ENCODE measurements around the gene CFAP54. TPM values are rescaled to one million over a fixed set of nuclear protein-coding genes. Genes with fewer than 3 reads are reported as not detected.

Gene CFAP54
- polyA plus RNA-seq, 1 of the 3 experiments (the other 2 are of a cell fraction) = 0.87 TPM

DNA sequence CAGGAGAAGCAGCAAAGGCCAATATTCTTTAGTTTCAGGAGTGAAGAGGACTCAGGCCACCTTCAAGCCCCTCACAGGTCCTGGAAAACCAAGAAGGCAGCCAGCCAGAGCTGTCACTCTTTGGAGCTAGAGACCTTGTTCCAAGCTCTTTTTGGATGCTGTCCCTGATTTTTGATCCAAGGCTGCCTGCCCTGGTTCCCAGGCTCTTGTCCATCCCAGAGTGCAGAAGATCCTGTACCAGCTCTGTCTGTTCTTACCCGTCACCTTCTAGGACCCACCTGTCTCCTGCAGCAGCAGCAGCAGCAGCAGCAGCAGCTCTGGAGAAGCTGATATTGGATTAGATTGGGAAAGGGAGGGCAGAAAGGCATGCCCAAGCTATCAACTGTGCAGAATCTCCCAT lies 260.6 kb downstream of the CFAP54 start:
- H2AFZ ChIP-seq (ENCODE audit: low read depth) = no peak overlapping the region
- CTCF ChIA-PET = no interaction called here
- H3K4me3 ChIP-seq (ENCODE audit: low read depth in 2 of 2, low read length in 1 of 2) = no peak overlapping the region
- DNase-seq = no peak
- no peaks in the 10 kb centered on the region for H3K27me3 ChIP-seq (ENCODE audit: insufficient read depth)
- H3K9me2 ChIP-seq = no peaks in the 10 kb centered on the region
- H3K4me1 ChIP-seq (ENCODE audit: control insufficient read depth in 1 of 2, insufficient read depth in 2 of 2, low read depth in 1 of 2, low read length in 1 of 2) = no peaks in the 10 kb centered on the region
- no peaks in the 10 kb centered on the region for H3K9me3 ChIP-seq
- no peaks in the 10 kb centered on the region for H3F3A ChIP-seq (replicated peaks; ENCODE audit: insufficient read depth)
- WGBS (ENCODE audit: low lambda C conversion rate) = 71% methylated on average over 1 of the region's 1 CpG
- no peaks in the 10 kb centered on the region for H3K36me3 ChIP-seq (replicated peaks in 1 of 2; ENCODE audit: control insufficient read depth in 1 of 2, insufficient read depth in 2 of 2, low read length in 1 of 2)
- H3K4me2 ChIP-seq = no peak overlapping the region
- no peak overlapping the region for H3K27ac ChIP-seq (ENCODE audit: low read depth in 2 of 2, low read length in 1 of 2)
- H4K20me1 ChIP-seq (ENCODE audit: insufficient read depth) = no peaks in the 10 kb centered on the region
- H3K79me2 ChIP-seq (ENCODE audit: insufficient read depth) = no peaks in the 10 kb centered on the region
- no peak overlapping the region for H3K9ac ChIP-seq
- TF ChIP-seq NFIC (IDR thresholded peaks at IDR 0.05; ENCODE audit: borderline replicate concordance) (no peak), SMC3 (IDR thresholded peaks at IDR 0.05; ENCODE audit: low read depth, low read length) (no peak), TCF12 (IDR thresholded peaks at IDR 0.05) (no peak), GATA2 (CRISPR knock-in tag; IDR thresholded peaks at IDR 0.05) (no peak), MXI1 (IDR thresholded peaks at IDR 0.05; ENCODE audit: low read depth, low read length) (no peak), FOXM1 (IDR thresholded peaks at IDR 0.05; ENCODE audit: low read depth) (no peak), FOSL2 (IDR thresholded peaks at IDR 0.05; ENCODE audit: borderline replicate concordance, low read depth) (no peak), NRF1 (IDR thresholded peaks at IDR 0.05; ENCODE audit: low read depth, low read length) (no peak), FOXJ3 (CRISPR knock-in tag; IDR thresholded peaks at IDR 0.05) (no peak), TAF1 (IDR thresholded peaks at IDR 0.05; ENCODE audit: borderline replicate concordance, low read depth, low read length) (no peak)
- TF ChIP-seq, protein P1, sequence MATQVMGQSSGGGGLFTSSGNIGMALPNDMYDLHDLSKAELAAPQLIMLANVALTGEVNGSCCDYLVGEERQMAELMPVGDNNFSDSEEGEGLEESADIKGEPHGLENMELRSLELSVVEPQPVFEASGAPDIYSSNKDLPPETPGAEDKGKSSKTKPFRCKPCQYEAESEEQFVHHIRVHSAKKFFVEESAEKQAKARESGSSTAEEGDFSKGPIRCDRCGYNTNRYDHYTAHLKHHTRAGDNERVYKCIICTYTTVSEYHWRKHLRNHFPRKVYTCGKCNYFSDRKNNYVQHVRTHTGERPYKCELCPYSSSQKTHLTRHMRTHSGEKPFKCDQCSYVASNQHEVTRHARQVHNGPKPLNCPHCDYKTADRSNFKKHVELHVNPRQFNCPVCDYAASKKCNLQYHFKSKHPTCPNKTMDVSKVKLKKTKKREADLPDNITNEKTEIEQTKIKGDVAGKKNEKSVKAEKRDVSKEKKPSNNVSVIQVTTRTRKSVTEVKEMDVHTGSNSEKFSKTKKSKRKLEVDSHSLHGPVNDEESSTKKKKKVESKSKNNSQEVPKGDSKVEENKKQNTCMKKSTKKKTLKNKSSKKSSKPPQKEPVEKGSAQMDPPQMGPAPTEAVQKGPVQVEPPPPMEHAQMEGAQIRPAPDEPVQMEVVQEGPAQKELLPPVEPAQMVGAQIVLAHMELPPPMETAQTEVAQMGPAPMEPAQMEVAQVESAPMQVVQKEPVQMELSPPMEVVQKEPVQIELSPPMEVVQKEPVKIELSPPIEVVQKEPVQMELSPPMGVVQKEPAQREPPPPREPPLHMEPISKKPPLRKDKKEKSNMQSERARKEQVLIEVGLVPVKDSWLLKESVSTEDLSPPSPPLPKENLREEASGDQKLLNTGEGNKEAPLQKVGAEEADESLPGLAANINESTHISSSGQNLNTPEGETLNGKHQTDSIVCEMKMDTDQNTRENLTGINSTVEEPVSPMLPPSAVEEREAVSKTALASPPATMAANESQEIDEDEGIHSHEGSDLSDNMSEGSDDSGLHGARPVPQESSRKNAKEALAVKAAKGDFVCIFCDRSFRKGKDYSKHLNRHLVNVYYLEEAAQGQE (IDR thresholded peaks at IDR 0.05; ENCODE audit: low read depth, low read length) = no peak
- TF ChIP-seq, protein P2, sequence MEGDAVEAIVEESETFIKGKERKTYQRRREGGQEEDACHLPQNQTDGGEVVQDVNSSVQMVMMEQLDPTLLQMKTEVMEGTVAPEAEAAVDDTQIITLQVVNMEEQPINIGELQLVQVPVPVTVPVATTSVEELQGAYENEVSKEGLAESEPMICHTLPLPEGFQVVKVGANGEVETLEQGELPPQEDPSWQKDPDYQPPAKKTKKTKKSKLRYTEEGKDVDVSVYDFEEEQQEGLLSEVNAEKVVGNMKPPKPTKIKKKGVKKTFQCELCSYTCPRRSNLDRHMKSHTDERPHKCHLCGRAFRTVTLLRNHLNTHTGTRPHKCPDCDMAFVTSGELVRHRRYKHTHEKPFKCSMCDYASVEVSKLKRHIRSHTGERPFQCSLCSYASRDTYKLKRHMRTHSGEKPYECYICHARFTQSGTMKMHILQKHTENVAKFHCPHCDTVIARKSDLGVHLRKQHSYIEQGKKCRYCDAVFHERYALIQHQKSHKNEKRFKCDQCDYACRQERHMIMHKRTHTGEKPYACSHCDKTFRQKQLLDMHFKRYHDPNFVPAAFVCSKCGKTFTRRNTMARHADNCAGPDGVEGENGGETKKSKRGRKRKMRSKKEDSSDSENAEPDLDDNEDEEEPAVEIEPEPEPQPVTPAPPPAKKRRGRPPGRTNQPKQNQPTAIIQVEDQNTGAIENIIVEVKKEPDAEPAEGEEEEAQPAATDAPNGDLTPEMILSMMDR (IDR thresholded peaks at IDR 0.05) = no peak
- TF ChIP-seq, protein P3, sequence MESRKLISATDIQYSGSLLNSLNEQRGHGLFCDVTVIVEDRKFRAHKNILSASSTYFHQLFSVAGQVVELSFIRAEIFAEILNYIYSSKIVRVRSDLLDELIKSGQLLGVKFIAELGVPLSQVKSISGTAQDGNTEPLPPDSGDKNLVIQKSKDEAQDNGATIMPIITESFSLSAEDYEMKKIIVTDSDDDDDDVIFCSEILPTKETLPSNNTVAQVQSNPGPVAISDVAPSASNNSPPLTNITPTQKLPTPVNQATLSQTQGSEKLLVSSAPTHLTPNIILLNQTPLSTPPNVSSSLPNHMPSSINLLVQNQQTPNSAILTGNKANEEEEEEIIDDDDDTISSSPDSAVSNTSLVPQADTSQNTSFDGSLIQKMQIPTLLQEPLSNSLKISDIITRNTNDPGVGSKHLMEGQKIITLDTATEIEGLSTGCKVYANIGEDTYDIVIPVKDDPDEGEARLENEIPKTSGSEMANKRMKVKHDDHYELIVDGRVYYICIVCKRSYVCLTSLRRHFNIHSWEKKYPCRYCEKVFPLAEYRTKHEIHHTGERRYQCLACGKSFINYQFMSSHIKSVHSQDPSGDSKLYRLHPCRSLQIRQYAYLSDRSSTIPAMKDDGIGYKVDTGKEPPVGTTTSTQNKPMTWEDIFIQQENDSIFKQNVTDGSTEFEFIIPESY (IDR thresholded peaks at IDR 0.05; ENCODE audit: borderline replicate concordance, low read depth) = no peak
- POLR2A ChIA-PET = no interaction called here
